ENCODE data around the gene B4GALT6. TPM values are rescaled to one million over a fixed set of nuclear protein-coding genes. Genes with fewer than 3 reads are reported as not detected.

B4GALT6 gene
- total RNA-seq, 1 donor from 2014 or later = 16.3 TPM

- H3K4me2 ChIP-seq = no peak overlapping the region
Observed at GRCh38 chr18:31679791-31680432, 4.5 kb downstream of the B4GALT6 start.

GRCh38 chr18:31679133-31679742 lies 5.1 kb downstream of the B4GALT6 start:
- H3K4me2 ChIP-seq = no peak overlapping the region
- Mint-ChIP-seq H3K4me3 (no peak overlapping the region), H3K27ac (no peak overlapping the region), H3K4me1 (peaks cover 24% of the 10 kb centered on the region), H3K9me3 (no peaks in the 10 kb centered on the region), H3K27me3 (ENCODE audit: insufficient read depth, low read depth) (peaks cover 3% of the 10 kb centered on the region), H3K36me3 (peaks cover 4% of the 10 kb centered on the region)
- H3K9ac ChIP-seq = no peak overlapping the region
- H3K36me3 ChIP-seq = no peaks in the 10 kb centered on the region
- H3F3A ChIP-seq (ENCODE audit: low read depth) = peaks cover 11% of the 10 kb centered on the region
- H4K20me1 ChIP-seq (ENCODE audit: low read depth) = peaks cover 4% of the 10 kb centered on the region
- peaks cover 25% of the 10 kb centered on the region for H3K4me1 ChIP-seq
- no peak overlapping the region for H3K4me3 ChIP-seq
- no peaks in the 10 kb centered on the region for H3K27me3 ChIP-seq
- no peak for DNase-seq (ENCODE audit: low spot score)
- H3K79me2 ChIP-seq (ENCODE audit: low read depth) = peaks cover 95% of the 10 kb centered on the region
- TF ChIP-seq EZH2 (IDR thresholded peaks at IDR 0.05) (no peak), CTCF (IDR thresholded peaks at IDR 0.05) (no peak), EZH2phosphoT487 (IDR thresholded peaks at IDR 0.05) (no peak)
- no peaks in the 10 kb centered on the region for H3K9me3 ChIP-seq (ENCODE audit: low read depth)
- H2AFZ ChIP-seq (replicated peaks) = no peak overlapping the region
- no peak overlapping the region for H3K27ac ChIP-seq

More at GRCh38 chr18:31679791-31680432, 4.5 kb downstream of the B4GALT6 start:
- Mint-ChIP-seq H3K4me1 (peaks cover 24% of the 10 kb centered on the region), H3K27me3 (ENCODE audit: insufficient read depth, low read depth) (peaks cover 3% of the 10 kb centered on the region), H3K36me3 (peaks cover 4% of the 10 kb centered on the region), H3K9me3 (no peaks in the 10 kb centered on the region), H3K4me3 (no peak overlapping the region), H3K27ac (no peak overlapping the region)
- H3F3A ChIP-seq (ENCODE audit: low read depth) = peaks cover 13% of the 10 kb centered on the region
- H3K27ac ChIP-seq = no peak overlapping the region
- H3K9me3 ChIP-seq (ENCODE audit: low read depth) = no peaks in the 10 kb centered on the region
- TF ChIP-seq EZH2phosphoT487 (IDR thresholded peaks at IDR 0.05) (no peak), CTCF (IDR thresholded peaks at IDR 0.05) (no peak), EZH2 (IDR thresholded peaks at IDR 0.05) (no peak)
- peaks cover 88% of the 10 kb centered on the region for H3K79me2 ChIP-seq (ENCODE audit: low read depth)
- DNase-seq (ENCODE audit: low spot score) = no peak
- H4K20me1 ChIP-seq (ENCODE audit: low read depth) = peaks cover 4% of the 10 kb centered on the region
- peaks cover 25% of the 10 kb centered on the region for H3K4me1 ChIP-seq
- no peaks in the 10 kb centered on the region for H3K27me3 ChIP-seq
- no peak overlapping the region for H3K4me3 ChIP-seq
- H3K36me3 ChIP-seq = no peaks in the 10 kb centered on the region
- H2AFZ ChIP-seq (replicated peaks) = no peak overlapping the region
- H3K9ac ChIP-seq = no peak overlapping the region

GRCh38 chr18:31678425-31678824 lies 6.0 kb downstream of the B4GALT6 start:
- no peaks in the 10 kb centered on the region for H3K27me3 Mint-ChIP-seq (ENCODE audit: insufficient read depth, low read depth)
- Histone ChIP-seq H3K9ac (no peak overlapping the region), H3F3A (ENCODE audit: low read depth) (peaks cover 3% of the 10 kb centered on the region), H3K4me3 (no peak overlapping the region), H2AFZ (replicated peaks) (no peak overlapping the region), H3K4me1 (peaks cover 24% of the 10 kb centered on the region), H3K36me3 (no peaks in the 10 kb centered on the region), H4K20me1 (ENCODE audit: low read depth) (peaks cover 4% of the 10 kb centered on the region), H3K27ac (no peak overlapping the region), H3K4me2 (no peak overlapping the region), H3K79me2 (ENCODE audit: low read depth) (peaks cover 89% of the 10 kb centered on the region), H3K27me3 (no peaks in the 10 kb centered on the region), H3K9me3 (ENCODE audit: low read depth) (no peaks in the 10 kb centered on the region)
- no peak overlapping the region for H3K27ac Mint-ChIP-seq
- peaks cover 22% of the 10 kb centered on the region for H3K4me1 Mint-ChIP-seq
- DNase-seq (ENCODE audit: low spot score) = no peak
- TF ChIP-seq EZH2 (IDR thresholded peaks at IDR 0.05) (no peak), CTCF (IDR thresholded peaks at IDR 0.05) (no peak), EZH2phosphoT487 (IDR thresholded peaks at IDR 0.05) (no peak)
- no peaks in the 10 kb centered on the region for H3K9me3 Mint-ChIP-seq
- H3K36me3 Mint-ChIP-seq = peaks cover 4% of the 10 kb centered on the region
- no peak overlapping the region for H3K4me3 Mint-ChIP-seq
